AG04450 (cell line): ENCODE data around the gene METTL9. TPM values are rescaled to one million over a fixed set of nuclear protein-coding genes. Genes with fewer than 3 reads are reported as not detected.
"Not testable (repeated sequence)": the region's sequence is repeated elsewhere in the genome, so short reads cannot be mapped to it uniquely, and the experiment has no call there.

Experiments
- CTCF ChIA-PET: fragments of 300-600, 350-600 bp; formaldehyde crosslinking; extraction: SDS; loops from one replicate; lab custom pipeline; 2022; ENCODE audit warnings: antibody characterized with exemption, inconsistent platforms; lab: Charles Lee
- POLR2A ChIA-PET: fragments of 350-600 bp; formaldehyde crosslinking; extraction: SDS; loops from one replicate; lab custom pipeline; 2021; ENCODE audit warnings: antibody characterized with exemption, inconsistent platforms; lab: Yijun Ruan, JAX
- DNase-seq: peaks from one replicate; pipeline ENCODE4 v3.0.0-alpha.2; 2011; ENCODE audit warnings: low read depth, low spot score
- H3K27ac ChIP-seq: one replicate; pipeline ENCODE4 v1.5.1; 2012; ENCODE audit warnings: low read depth, low read length, control low read depth
- H3K27me3 ChIP-seq: one replicate; pipeline ENCODE4 v1.6.0; 2012; ENCODE audit warnings: low read length; ENCODE audit not compliant: control insufficient read depth, insufficient read depth
- H3K4me3 ChIP-seq: 2 replicates; pipeline ENCODE4 v1.5.1; 2011; ENCODE audit warnings: mild to moderate bottlenecking, low read depth, low read length, control low read depth
- H3K9me3 ChIP-seq: 2 replicates; pipeline ENCODE4 v1.5.1; 2012; ENCODE audit warnings: low read length; ENCODE audit not compliant: control insufficient read depth, insufficient read depth
- CTCF ChIP-seq: IDR thresholded peaks from 2 replicates; pipeline ENCODE4 v1.5.1; 2011; ENCODE audit warnings: low read depth, low read length, control low read depth, inconsistent platforms
- polyA plus RNA-seq: library from polyadenylated mRNA; depleted of rRNA; stranded (reverse); fragments of >200 nt; gene quantifications from 2 replicates; pipeline ENCODE4 v1.2.3, GENCODE V29; 2011

METTL9 gene
- polyA plus RNA-seq, 1 experiment: 142 TPM

GRCh38 chr16:21580807-21581206, 18.6 kb upstream of the METTL9 start:
- Histone ChIP-seq H3K4me3 (no peak overlapping the region), H3K27ac (no peak overlapping the region), H3K9me3 (no peaks in the 10 kb centered on the region; the same call in 1 of the 2 replicates), H3K27me3 (peaks cover 4% of the 10 kb centered on the region)
- POLR2A ChIA-PET: no interaction called here
- TF ChIP-seq CTCF: no peak
- no peak for DNase-seq
- CTCF ChIA-PET: interaction anchor here (1.7 kb wide), 1 partner anchor 77 kb away, joined by 6 read pairs; no protein-coding TSS in a partner anchor

- CTCF ChIA-PET: interaction anchor here (0.9 to 4.1 kb wide), 7 partner anchors 8 to 123 kb away, joined by 3 to 32 read pairs (median 5); no protein-coding TSS in a partner anchor
- no peak overlapping the region for H3K4me3 ChIP-seq
- no peak for TF ChIP-seq CTCF
- POLR2A ChIA-PET: interaction anchor here (0.7 kb wide), 1 partner anchor 651 kb away, joined by 5 read pairs; no protein-coding TSS in a partner anchor
- peaks cover 3% of the 10 kb centered on the region for H3K27me3 ChIP-seq
- H3K9me3 ChIP-seq: no peaks in the 10 kb centered on the region; the same call in 1 of the 2 replicates
- H3K27ac ChIP-seq: no peak overlapping the region
- no peak for DNase-seq
Measured at GRCh38 chr16:21584817-21585216, 14.6 kb upstream of the METTL9 start.

- CTCF ChIA-PET: interaction anchor here (1.4 to 3.3 kb wide), 3 partner anchors 52 to 120 kb away, joined by 3 to 12 read pairs (median 6); no protein-coding TSS in a partner anchor
- H3K9me3 ChIP-seq, POLR2A ChIA-PET, H3K27me3 ChIP-seq, H3K4me3 ChIP-seq, H3K27ac ChIP-seq, DNase-seq: not testable (repeated sequence)
Measured at GRCh38 chr16:21588593-21588992, 10.8 kb upstream of the METTL9 start.

GRCh38 chr16:21589551-21589950, 9.8 kb upstream of the METTL9 start:
- POLR2A ChIA-PET: no interaction called here
- no peak for TF ChIP-seq CTCF
- DNase-seq: no peak
- no peaks in the 10 kb centered on the region for H3K9me3 ChIP-seq
- no peak overlapping the region for H3K4me3 ChIP-seq
- CTCF ChIA-PET: interaction anchor here (0.7 to 3.3 kb wide), 4 partner anchors 51 to 119 kb away, joined by 3 to 12 read pairs (median 6); no protein-coding TSS in a partner anchor
- peaks cover 3% of the 10 kb centered on the region for H3K27me3 ChIP-seq
- no peak overlapping the region for H3K27ac ChIP-seq

- peaks cover 3% of the 10 kb centered on the region for H3K27me3 ChIP-seq
- POLR2A ChIA-PET: no interaction called here
- no peak for DNase-seq
- no peak overlapping the region for H3K4me3 ChIP-seq
- H3K9me3 ChIP-seq: no peaks in the 10 kb centered on the region
- no peak overlapping the region for H3K27ac ChIP-seq
- no peak for TF ChIP-seq CTCF
- CTCF ChIA-PET: interaction anchor here (0.9 to 3.3 kb wide), 3 partner anchors 50 to 118 kb away, joined by 5 to 12 read pairs (median 10); no protein-coding TSS in a partner anchor
Measured at GRCh38 chr16:21590287-21590686, 9.1 kb upstream of the METTL9 start.
